Omental fat pad (tissue), 4 donors: Measurements from ENCODE around the gene CAPN8. TPM values are rescaled to one million over a fixed set of nuclear protein-coding genes. Genes with fewer than 3 reads are reported as not detected.

Source experiments
- ATAC-seq: fragments of 150-250 bp; one replicate; pipeline ENCODE4 v1.9.1; 2016; ENCODE audit warnings: mild to moderate bottlenecking, moderate library complexity; ENCODE audit not compliant: low FRiP score
- DNase-seq: peaks from one replicate; pipeline ENCODE4 v3.0.0-alpha.2; 2019; ENCODE audit warnings: low spot score
- total RNA-seq, 4 donors: library from RNA; depleted of rRNA; stranded (reverse); fragments of >200 nt; gene quantifications; one replicate each; pipeline ENCODE4 v1.1.0, GENCODE V29; 2016
- TF ChIP-seq, protein P1 (sequence below), 3 donors: fragments of 450-650 bp; IDR thresholded peaks; one replicate each; pipeline ENCODE4 v1.5.1; 2016 to 2017; ENCODE audit warnings: antibody characterized with exemption in 3 of 3, mild to moderate bottlenecking in 3 of 3, moderate library complexity in 2 of 3

The CAPN8 gene
- total RNA-seq, 4 donors from 2014 or later, result not detected

DNA sequence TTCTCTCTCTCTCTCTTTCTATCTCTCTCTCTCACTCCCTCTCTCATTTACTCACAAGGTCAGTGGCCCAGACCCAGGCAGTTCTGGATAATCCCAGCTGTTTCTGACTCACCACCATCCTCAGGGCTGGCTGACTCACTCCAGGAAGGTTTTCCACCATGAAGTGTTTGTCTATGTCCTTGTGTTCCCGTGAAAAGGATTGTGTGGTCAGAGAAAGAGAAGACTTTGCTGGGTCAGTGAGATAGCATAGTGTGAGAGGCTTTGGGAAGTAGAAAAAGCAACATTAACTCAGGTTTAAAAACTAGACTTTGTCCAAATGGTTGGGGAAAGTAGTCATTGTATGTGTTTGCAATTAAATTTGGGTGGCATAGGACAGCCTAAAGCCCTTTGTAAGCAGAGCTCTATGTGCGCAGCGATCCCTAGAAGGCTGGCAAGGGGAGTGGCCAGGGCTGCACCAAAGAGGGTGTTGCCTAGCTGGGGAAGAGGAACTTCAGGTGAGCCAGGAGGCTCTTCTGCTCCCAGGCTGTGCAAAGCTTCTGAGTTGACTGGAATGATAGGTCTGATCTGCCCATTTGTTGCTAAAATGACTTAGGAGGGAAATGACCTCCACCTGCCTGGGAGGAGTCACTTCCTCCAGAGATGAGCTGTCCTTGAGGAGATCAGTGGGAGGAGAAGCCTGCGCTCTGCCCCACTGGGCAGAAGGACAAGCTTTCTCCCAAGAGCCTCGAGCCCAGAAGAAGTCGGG is 41.9 kb upstream of the CAPN8 start:
- TF ChIP-seq, protein P1, sequence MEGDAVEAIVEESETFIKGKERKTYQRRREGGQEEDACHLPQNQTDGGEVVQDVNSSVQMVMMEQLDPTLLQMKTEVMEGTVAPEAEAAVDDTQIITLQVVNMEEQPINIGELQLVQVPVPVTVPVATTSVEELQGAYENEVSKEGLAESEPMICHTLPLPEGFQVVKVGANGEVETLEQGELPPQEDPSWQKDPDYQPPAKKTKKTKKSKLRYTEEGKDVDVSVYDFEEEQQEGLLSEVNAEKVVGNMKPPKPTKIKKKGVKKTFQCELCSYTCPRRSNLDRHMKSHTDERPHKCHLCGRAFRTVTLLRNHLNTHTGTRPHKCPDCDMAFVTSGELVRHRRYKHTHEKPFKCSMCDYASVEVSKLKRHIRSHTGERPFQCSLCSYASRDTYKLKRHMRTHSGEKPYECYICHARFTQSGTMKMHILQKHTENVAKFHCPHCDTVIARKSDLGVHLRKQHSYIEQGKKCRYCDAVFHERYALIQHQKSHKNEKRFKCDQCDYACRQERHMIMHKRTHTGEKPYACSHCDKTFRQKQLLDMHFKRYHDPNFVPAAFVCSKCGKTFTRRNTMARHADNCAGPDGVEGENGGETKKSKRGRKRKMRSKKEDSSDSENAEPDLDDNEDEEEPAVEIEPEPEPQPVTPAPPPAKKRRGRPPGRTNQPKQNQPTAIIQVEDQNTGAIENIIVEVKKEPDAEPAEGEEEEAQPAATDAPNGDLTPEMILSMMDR (IDR thresholded peaks at IDR 0.05), result no peak
- DNase-seq, result no peak
- ATAC-seq, result peak; percentile 80

DNA sequence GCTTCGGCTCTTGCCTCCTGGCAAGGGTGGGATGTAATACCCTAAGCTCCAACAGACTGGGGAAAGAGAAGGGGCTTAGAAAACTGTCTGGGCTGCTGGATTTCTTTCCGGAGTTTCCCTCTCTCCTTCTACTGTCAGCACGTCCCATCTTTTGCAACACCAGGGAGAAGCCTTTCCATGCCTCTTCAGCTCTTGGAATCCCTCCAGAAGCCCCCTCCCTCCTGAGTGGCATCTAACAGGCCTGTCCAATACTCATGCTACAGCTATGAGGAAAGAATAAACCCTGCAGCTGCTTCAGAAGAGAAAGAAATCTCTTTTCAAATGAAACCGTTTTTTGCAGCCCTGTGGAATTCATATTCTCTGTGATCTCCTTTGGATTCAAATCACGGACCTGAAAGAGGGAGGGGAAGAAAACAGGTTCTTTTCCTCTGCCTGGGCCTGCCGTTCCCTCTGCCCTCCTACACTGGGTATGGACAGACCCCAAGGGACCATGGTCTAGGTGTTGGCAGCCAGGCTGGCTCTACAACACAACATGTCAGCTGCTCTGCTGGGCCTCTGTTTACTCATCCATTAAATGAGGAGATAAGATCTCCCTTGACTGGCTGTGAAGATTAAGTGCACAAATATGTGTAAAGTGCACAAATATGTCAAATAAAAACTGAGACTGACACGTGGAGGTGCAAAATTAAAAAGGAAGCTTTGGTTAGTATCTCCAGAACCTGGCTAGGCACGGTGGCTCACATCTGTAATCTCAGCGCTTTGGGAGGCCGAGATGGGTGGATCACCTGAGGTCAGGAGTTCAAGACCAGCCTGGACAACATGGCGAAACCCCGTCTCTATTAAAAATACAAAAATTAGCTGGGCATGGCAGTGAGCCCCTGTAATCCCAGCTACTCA is 40.8 kb upstream of the CAPN8 start:
- ATAC-seq, result peak; percentile 23
- no peak for DNase-seq
- TF ChIP-seq, protein P1 (IDR thresholded peaks at IDR 0.05), result no peak

DNA sequence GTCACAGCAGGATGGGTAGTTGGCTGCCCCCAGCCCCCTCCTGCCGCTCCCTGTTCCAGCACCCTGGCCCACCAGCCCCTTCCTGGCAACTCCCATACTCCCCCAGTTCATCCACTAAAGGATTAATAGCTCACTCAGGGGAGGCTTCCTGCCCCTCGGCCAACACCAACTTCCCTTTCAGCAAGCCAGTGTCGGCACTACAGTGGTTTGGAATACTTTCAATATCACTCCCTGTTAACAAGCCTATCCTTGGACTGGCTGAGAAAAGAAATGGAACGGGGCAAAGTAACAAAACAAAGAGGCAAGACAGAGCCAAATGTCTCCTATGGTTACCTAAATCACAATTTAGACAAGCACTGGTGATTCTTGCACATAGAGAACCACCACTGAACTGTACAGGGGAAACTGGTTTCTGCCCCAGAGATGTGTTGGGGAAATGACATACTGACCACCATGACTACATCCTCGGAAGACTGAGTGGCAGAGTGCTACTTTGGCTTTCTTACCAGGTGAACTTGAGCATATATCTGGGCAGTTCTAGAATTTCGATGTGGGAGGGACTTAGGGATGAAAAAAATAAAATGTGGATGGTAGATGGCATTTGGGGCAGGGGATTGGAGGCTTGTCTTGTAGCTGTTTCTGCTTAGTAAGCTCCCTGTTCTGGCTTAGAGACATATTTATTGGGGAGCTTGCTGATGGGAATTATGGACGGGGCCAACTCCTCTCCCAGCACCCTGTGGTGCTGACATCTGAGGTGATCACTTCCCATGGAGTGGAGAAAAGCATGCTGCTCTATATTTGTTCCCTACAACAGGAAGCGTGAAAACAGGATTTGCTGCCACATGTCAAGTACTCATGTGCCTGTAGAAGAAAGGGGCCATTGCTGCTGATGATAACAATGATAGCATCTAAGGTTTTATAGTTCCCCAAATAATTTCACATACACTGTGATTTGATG is 39.7 kb upstream of the CAPN8 start:
- DNase-seq, result no peak
- TF ChIP-seq, protein P1 (IDR thresholded peaks at IDR 0.05), result no peak
- ATAC-seq, result no peak

DNA sequence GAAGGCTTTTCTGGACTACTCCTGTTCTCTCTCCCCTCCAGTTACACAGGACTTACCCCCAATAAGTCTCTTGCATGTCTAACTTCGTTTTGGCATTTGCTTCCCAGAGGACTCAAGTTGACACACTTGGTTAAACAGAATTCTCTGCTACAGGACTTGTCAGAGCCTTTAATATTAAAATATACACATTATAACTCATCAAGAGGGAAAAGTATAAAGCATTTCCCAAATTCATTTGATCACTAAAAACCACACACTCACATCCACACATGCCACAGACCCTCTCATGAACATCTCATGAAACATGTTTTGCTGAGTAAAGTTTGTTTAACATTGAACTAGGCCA is 38.1 kb upstream of the CAPN8 start:
- ATAC-seq, result no peak
- no peak for DNase-seq
- TF ChIP-seq, protein P1 (IDR thresholded peaks at IDR 0.05), result no peak

DNA sequence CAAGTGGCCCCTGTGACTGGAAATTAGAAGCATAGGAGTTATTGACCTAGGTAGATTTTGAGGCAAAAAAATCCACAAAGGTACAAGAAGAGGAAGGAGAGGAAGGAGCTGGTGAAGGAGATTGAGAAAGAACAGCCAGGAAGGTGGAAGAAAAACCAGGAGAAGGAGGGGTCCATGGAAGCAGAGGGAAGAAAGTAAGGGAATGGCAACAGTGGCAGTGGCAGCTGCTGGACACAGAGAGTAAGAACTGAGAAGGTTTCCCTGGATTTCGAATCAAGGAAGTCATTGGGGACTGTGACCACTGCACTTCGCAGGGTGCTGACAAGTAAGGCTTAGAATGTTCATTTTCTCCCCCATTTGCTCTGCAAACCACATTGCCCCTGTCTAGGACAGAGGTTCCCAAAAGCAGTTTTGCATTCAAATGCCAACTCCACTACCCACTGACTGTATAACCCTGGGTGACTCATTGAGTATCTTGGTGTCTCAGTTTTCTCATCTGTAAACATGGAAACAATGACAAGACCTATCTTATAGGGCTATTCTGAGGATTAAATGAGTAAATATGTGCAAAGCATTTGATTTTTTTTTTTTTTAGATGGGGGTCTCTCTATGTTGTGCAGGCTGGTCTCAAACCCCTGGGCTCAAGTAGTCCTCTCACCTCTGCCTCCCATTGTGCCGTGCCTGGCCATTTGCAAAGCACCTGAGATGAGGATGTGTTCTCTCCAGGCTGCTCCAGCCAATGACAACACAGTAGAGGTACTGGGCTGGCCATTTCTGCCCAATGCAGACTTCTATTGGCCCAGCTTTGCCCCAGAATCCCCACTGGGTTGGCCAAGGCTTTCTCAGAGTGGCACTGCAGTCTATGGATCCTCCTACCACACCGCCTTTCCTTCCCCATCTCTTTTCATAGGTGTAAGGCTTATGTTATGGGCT is 37.5 kb upstream of the CAPN8 start:
- DNase-seq, result no peak
- no peak for ATAC-seq
- TF ChIP-seq, protein P1 (IDR thresholded peaks at IDR 0.05), result no peak
